Fibroblast of the conjunctiva (primary cell): ENCODE measurements around the gene OIT3.
"Not testable (repeated sequence)": the region's sequence is repeated elsewhere in the genome, so short reads cannot be mapped to it uniquely, and the experiment has no call there.

Experiments
- DNase-seq: peaks from one replicate; pipeline ENCODE4 v3.0.0-alpha.2; 2010; ENCODE audit warnings: low read depth

Gene OIT3

GRCh38 chr10:72903941-72904446 is 10.5 kb downstream of the OIT3 start:
- not testable (repeated sequence) for DNase-seq

GRCh38 chr10:72904806-72905205 is 11.3 kb downstream of the OIT3 start:
- DNase-seq, result no peak

- no peak for DNase-seq
Measured at GRCh38 chr10:72906446-72906845, 12.9 kb downstream of the OIT3 start.

GRCh38 chr10:72910705-72911104 is 17.2 kb downstream of the OIT3 start:
- no peak for DNase-seq

- no peak for DNase-seq
Measured at GRCh38 chr10:72911758-72912157, 18.2 kb downstream of the OIT3 start.

GRCh38 chr10:72912736-72913135 is 19.2 kb downstream of the OIT3 start:
- no peak for DNase-seq

GRCh38 chr10:72913287-72913686 is 19.7 kb downstream of the OIT3 start:
- DNase-seq, result no peak

GRCh38 chr10:72917201-72917600 is 23.7 kb downstream of the OIT3 start:
- not testable (repeated sequence) for DNase-seq

GRCh38 chr10:72917803-72918332 is 24.3 kb downstream of the OIT3 start:
- DNase-seq, result not testable (repeated sequence)

GRCh38 chr10:72918352-72918751 is 24.8 kb downstream of the OIT3 start:
- DNase-seq, result no peak

GRCh38 chr10:72921147-72921683 is 27.7 kb downstream of the OIT3 start:
- not testable (repeated sequence) for DNase-seq

GRCh38 chr10:72924351-72924750 is 30.8 kb downstream of the OIT3 start:
- no peak for DNase-seq

- no peak for DNase-seq
Measured at GRCh38 chr10:72925951-72926465, 32.5 kb downstream of the OIT3 start.

GRCh38 chr10:72927485-72927884 is 33.9 kb downstream of the OIT3 start:
- no peak for DNase-seq

- DNase-seq, result no peak
Measured at GRCh38 chr10:72928798-72929197, 35.3 kb downstream of the OIT3 start.

GRCh38 chr10:72930276-72930675 is 36.7 kb downstream of the OIT3 start:
- DNase-seq, result no peak

- DNase-seq, result no peak
Measured at GRCh38 chr10:72932259-72933015, 38.9 kb downstream of the OIT3 start.

GRCh38 chr10:72935361-72935760 is 41.8 kb downstream of the OIT3 start:
- no peak for DNase-seq

- no peak for DNase-seq
Measured at GRCh38 chr10:72943498-72944234, 50.1 kb downstream of the OIT3 start.

GRCh38 chr10:72946963-72947362 is 53.4 kb downstream of the OIT3 start:
- DNase-seq, result no peak

GRCh38 chr10:72948762-72949161 is 55.2 kb downstream of the OIT3 start:
- no peak for DNase-seq

GRCh38 chr10:72951760-72952159 is 58.2 kb downstream of the OIT3 start:
- DNase-seq, result no peak

GRCh38 chr10:72952189-72952588 is 58.6 kb downstream of the OIT3 start:
- DNase-seq, result no peak
